Stimulated activated CD8-positive, alpha-beta memory T cell treated with anti-CD3 and anti-CD28 coated beads, Interleukin-12 subunit alpha, Interleukin-12 subunit beta, amount 100 ng/mL, for 1 hour (primary cell): ENCODE measurements around the gene MKX.

ENCODE experiments used
- DNase-seq: peaks from one replicate; pipeline ENCODE4 v3.0.0-alpha.2; 2020; ENCODE audit warnings: low read depth

Gene MKX

GRCh38 chr10:27646604-27647175 is 98.9 kb downstream of the MKX start:
- no peak for DNase-seq

- DNase-seq, result no peak
Observed at GRCh38 chr10:27646194-27646593, 99.4 kb downstream of the MKX start.

- no peak for DNase-seq
Observed at GRCh38 chr10:27644307-27644939, 101.2 kb downstream of the MKX start.

- DNase-seq, result no peak
Observed at GRCh38 chr10:27643301-27643700, 102.3 kb downstream of the MKX start.

GRCh38 chr10:27642023-27642589 is 103.5 kb downstream of the MKX start:
- no peak for DNase-seq

- DNase-seq, result no peak
Observed at GRCh38 chr10:27638071-27638750, 107.4 kb downstream of the MKX start.

GRCh38 chr10:27637601-27638000 is 108.0 kb downstream of the MKX start:
- DNase-seq, result no peak

- DNase-seq, result no peak
Observed at GRCh38 chr10:27636816-27637215, 108.8 kb downstream of the MKX start.

- DNase-seq, result no peak
Observed at GRCh38 chr10:27635699-27636270, 109.8 kb downstream of the MKX start.

- no peak for DNase-seq
Observed at GRCh38 chr10:27635290-27635689, 110.3 kb downstream of the MKX start.

GRCh38 chr10:27628621-27629020 is 117.0 kb downstream of the MKX start:
- DNase-seq, result no peak

- DNase-seq, result no peak
Observed at GRCh38 chr10:27626890-27627289, 118.7 kb downstream of the MKX start.

- no peak for DNase-seq
Observed at GRCh38 chr10:27625452-27626211, 120.0 kb downstream of the MKX start.

GRCh38 chr10:27624941-27625340 is 120.7 kb downstream of the MKX start:
- no peak for DNase-seq
